Measurements from ENCODE around the gene DENND4B.

The DENND4B gene

DNA sequence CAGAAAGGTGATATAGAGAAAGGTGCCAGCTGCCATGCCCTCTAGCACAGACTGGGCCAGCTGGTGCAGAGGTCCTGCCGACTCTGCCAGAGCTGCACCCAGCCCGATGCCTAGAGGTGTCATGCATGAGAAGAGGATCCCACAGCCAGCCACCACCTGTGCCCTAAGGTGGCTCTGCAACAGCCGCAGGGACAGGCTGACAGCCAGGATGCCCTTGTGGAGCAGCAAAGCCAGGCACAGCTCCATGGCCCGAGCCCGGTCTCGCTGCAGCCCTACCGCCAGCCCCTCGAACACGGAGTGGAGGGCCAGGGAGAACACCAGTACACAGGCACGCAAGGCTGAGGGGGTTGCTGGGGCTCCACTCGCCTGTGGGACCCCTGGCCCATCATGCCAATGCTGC, 13.7 kb upstream of the DENND4B start:
- no peak overlapping the region for H3K27ac ChIP-seq (ENCODE audit: poor library complexity, severe bottlenecking)
- H3K4me3 ChIP-seq (ENCODE audit: severe bottlenecking) = no peak overlapping the region
- peaks cover 18% of the 10 kb centered on the region for H3K36me3 ChIP-seq (ENCODE audit: low read depth)
- peaks cover 10% of the 10 kb centered on the region for H3K4me1 ChIP-seq (ENCODE audit: insufficient read depth, poor library complexity, severe bottlenecking)
- ATAC-seq (ENCODE audit: low read depth) = no peak
- no peak for DNase-seq (ENCODE audit: low spot score)
- H3K27me3 ChIP-seq (ENCODE audit: insufficient read depth, poor library complexity, severe bottlenecking) = no peaks in the 10 kb centered on the region
- no peaks in the 10 kb centered on the region for H3K9me3 ChIP-seq (ENCODE audit: severe bottlenecking)
- TF ChIP-seq, protein P1, sequence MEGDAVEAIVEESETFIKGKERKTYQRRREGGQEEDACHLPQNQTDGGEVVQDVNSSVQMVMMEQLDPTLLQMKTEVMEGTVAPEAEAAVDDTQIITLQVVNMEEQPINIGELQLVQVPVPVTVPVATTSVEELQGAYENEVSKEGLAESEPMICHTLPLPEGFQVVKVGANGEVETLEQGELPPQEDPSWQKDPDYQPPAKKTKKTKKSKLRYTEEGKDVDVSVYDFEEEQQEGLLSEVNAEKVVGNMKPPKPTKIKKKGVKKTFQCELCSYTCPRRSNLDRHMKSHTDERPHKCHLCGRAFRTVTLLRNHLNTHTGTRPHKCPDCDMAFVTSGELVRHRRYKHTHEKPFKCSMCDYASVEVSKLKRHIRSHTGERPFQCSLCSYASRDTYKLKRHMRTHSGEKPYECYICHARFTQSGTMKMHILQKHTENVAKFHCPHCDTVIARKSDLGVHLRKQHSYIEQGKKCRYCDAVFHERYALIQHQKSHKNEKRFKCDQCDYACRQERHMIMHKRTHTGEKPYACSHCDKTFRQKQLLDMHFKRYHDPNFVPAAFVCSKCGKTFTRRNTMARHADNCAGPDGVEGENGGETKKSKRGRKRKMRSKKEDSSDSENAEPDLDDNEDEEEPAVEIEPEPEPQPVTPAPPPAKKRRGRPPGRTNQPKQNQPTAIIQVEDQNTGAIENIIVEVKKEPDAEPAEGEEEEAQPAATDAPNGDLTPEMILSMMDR (IDR thresholded peaks at IDR 0.05; ENCODE audit: poor library complexity, severe bottlenecking) = no peak

DNA sequence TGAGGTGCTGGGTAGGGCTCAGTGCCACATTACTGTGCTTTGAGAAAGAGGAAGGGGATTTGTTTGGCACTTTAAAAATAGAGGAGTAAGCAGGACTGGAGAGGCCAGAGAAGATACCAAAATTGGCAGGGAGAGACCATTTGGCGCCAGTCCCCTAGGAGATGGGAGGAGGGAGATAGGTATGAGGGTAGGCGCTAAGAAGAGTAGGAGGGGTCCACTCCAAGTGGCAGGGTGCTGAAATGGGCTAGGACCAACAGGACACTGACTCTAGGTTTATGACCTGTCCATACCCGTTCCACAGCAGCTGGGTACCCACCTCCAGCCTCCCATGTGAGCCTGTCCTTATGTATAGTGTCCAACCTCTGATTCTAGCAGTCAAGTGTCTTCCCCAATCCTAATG, 12.9 kb upstream of the DENND4B start:
- DNase-seq (ENCODE audit: low spot score) (no peak), ATAC-seq (ENCODE audit: low read depth) (no peak)
- Histone ChIP-seq H3K4me1 (ENCODE audit: insufficient read depth, poor library complexity, severe bottlenecking) (peaks cover 3% of the 10 kb centered on the region), H3K36me3 (ENCODE audit: low read depth) (peaks cover 18% of the 10 kb centered on the region), H3K4me3 (ENCODE audit: severe bottlenecking) (no peak overlapping the region), H3K27ac (ENCODE audit: poor library complexity, severe bottlenecking) (peak overlapping the region; percentile 66), H3K27me3 (ENCODE audit: insufficient read depth, poor library complexity, severe bottlenecking) (no peaks in the 10 kb centered on the region), H3K9me3 (ENCODE audit: severe bottlenecking) (no peaks in the 10 kb centered on the region)
- TF ChIP-seq, protein P1 (IDR thresholded peaks at IDR 0.05; ENCODE audit: poor library complexity, severe bottlenecking) = no peak

- Histone ChIP-seq H3K9me3 (ENCODE audit: severe bottlenecking) (no peaks in the 10 kb centered on the region), H3K27me3 (ENCODE audit: insufficient read depth, poor library complexity, severe bottlenecking) (no peaks in the 10 kb centered on the region), H3K4me3 (ENCODE audit: severe bottlenecking) (peak overlapping the region; percentile 79), H3K4me1 (ENCODE audit: insufficient read depth, poor library complexity, severe bottlenecking) (peaks cover 3% of the 10 kb centered on the region), H3K27ac (ENCODE audit: poor library complexity, severe bottlenecking) (peak overlapping the region; percentile 66), H3K36me3 (ENCODE audit: low read depth) (peaks cover 20% of the 10 kb centered on the region)
- TF ChIP-seq, protein P1 (IDR thresholded peaks at IDR 0.05; ENCODE audit: poor library complexity, severe bottlenecking) = no peak
- no peak for ATAC-seq (ENCODE audit: low read depth)
- no peak for DNase-seq (ENCODE audit: low spot score)
Observed at GRCh38 chr1:153958961-153959260, 12.4 kb upstream of the DENND4B start.

GRCh38 chr1:153958111-153958960, 11.8 kb upstream of the DENND4B start, which contains the start of gene CRTC2:
Gene CRTC2 (minus strand): TSS chr1:153958612. CDS start chr1:153958497, 115 bp downstream.
- TF ChIP-seq, protein P1 (IDR thresholded peaks at IDR 0.05; ENCODE audit: poor library complexity, severe bottlenecking) = no peak
- Histone ChIP-seq H3K27me3 (ENCODE audit: insufficient read depth, poor library complexity, severe bottlenecking) (no peaks in the 10 kb centered on the region), H3K9me3 (ENCODE audit: severe bottlenecking) (no peaks in the 10 kb centered on the region), H3K36me3 (ENCODE audit: low read depth) (peaks cover 26% of the 10 kb centered on the region), H3K27ac (ENCODE audit: poor library complexity, severe bottlenecking) (peak within 1 kb of the TSS; percentile 66), H3K4me3 (ENCODE audit: severe bottlenecking) (peak within 1 kb of the TSS; percentile 79), H3K4me1 (ENCODE audit: insufficient read depth, poor library complexity, severe bottlenecking) (peaks cover 3% of the 10 kb centered on the region)
- peak; percentile 85 for ATAC-seq (ENCODE audit: low read depth)
- DNase-seq (ENCODE audit: low spot score) = peak; percentile 98

GRCh38 chr1:153957744-153958110, 11.2 kb upstream of the DENND4B start:
- Histone ChIP-seq H3K9me3 (ENCODE audit: severe bottlenecking) (no peaks in the 10 kb centered on the region), H3K27me3 (ENCODE audit: insufficient read depth, poor library complexity, severe bottlenecking) (no peaks in the 10 kb centered on the region), H3K27ac (ENCODE audit: poor library complexity, severe bottlenecking) (peak overlapping the region; percentile 66), H3K4me3 (ENCODE audit: severe bottlenecking) (peak overlapping the region; percentile 79), H3K4me1 (ENCODE audit: insufficient read depth, poor library complexity, severe bottlenecking) (peaks cover 3% of the 10 kb centered on the region), H3K36me3 (ENCODE audit: low read depth) (peaks cover 32% of the 10 kb centered on the region)
- peak; percentile 3; the same call in 2 of the 3 replicates for ATAC-seq (ENCODE audit: low read depth)
- DNase-seq (ENCODE audit: low spot score) = no peak
- TF ChIP-seq, protein P1 (IDR thresholded peaks at IDR 0.05; ENCODE audit: poor library complexity, severe bottlenecking) = no peak
